GM18511 (cell line): ENCODE results near the gene NOL9.

ENCODE experiments used
- ATAC-seq: cut with Tn5 transposase; IDR thresholded peaks from one replicate; pipeline ENCODE4 v1.9.1; 2021; ENCODE audit warnings: mild to moderate bottlenecking, moderate library complexity; ENCODE audit not compliant: unreplicated experiment

Gene NOL9

DNA sequence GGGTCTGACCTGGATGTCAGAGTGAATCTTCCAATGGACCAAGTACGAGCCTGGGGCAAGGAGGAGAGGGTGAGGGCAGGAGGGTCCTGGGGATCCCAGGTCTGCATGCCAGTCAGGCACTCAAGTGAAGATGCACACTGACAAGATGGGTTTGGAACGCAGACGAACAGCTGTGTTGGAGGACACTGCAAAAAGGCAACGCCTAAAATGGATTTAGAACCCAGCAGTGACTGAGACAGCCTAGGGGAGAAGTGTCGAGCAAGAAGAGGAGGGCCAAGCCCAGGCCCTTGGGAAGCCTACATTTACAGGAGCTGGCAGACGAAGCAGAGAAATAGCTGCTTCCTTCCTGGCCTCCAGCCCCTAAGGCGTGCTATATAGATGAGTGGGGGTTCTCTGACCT, 25.8 kb downstream of the NOL9 start:
- no peak for ATAC-seq

GRCh38 chr1:6526316-6526715, 28.0 kb downstream of the NOL9 start:
- ATAC-seq = no peak

GRCh38 chr1:6523566-6523965, 30.7 kb downstream of the NOL9 start:
- no peak for ATAC-seq

GRCh38 chr1:6521536-6521935, 32.8 kb downstream of the NOL9 start:
- no peak for ATAC-seq

DNA sequence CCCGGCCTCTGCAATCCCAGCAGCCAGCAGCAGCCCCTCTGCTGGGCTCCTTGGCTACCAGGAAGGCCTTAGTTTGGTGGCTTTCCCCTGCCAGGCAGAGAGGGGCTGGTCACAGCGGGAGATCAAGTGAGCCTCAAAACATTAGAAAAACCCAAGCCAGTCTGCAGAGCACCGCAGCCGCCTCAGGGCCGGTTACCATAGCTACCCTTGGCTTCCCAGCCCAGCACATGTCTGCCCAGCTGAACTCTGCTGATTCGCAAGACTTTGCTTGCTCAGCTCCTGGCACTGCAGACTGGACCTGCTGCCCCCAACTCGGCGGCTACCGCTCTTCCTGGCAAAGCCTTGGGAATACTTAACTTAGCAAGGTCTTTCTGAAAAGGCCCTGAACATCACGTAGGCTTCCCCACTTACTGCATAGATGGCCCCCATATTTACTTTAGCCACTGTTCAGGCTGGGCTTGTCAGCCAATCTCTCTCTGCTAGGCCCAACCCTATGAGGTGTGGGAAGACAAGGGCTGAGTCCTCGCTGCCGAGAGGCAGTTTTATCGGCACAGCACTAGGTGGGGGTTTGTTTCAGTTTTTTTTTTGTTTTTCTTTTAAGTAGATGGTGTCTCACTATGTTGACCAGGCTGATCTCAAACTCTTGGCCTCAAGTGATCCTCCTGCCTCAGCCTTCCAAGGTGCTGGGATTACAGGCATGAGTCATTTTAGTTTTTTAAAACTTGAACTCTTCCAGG, 34.2 kb downstream of the NOL9 start:
- ATAC-seq = no peak

DNA sequence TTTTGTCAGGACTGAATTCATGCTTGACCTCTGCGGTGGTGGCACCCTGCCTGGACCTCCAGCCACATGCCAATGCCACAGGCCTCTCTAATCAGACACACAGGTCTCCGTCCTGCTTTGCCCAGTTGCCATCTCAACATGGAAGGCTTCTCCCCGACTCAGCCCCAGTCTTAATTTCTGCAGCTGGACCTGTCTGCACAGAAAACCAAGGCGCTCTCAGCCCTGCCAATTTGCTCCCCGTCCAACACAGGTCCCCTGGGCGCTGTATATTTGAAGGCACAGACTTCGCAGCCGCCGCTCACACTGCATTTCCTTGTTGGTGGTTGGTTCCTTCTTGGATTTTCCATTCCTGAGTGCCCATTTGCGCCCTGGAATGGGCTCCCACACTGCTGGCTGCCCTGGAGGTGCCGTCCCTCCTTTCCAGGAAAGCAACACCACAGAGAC, 34.8 kb downstream of the NOL9 start:
- ATAC-seq = no peak

DNA sequence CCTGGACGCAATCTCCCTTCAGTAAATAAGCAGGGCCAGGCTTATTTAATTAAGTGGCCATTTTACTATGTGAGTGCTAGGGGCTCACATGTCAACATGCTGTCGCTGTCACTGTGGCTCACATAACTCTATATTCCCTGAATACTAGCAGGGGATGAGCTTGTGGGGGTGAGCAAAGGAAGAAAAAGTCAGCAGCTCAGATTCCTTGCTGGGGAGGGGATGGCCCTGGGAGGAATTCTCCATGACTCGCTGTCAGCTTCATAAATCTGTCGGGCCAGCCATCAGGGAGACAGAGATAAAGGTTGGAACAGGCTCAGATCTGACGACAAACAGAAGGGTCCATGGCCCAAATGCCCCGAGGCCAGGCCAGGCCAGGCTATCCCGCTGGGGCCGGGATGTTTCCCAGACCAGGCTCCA, 36.9 kb downstream of the NOL9 start:
- no peak for ATAC-seq

GRCh38 chr1:6515771-6516170, 38.5 kb downstream of the NOL9 start:
- no peak for ATAC-seq

DNA sequence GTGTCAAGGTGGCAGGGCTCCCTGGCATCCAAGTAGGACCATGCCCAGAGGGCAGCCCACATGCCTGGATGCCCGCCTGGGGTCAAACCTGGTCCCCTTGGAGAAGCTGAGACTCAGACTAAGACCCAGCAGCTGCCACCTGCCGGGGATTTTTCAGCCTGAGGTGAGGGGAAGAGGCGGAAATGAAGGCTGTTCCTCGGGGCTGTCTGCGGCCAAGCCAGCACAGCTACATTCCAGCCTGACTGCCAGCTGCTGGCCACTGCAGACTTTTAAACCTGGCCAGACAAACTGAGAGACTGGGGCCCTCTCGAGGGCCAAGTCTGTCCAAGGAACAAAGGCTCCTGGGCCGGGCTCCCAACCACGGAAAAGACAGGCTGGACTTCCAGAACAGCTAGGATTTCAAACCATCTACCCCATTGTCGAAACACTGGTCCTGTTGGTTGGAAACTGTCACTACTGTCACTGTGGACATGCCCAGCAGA, 41.0 kb downstream of the NOL9 start:
- no peak for ATAC-seq

- ATAC-seq = no peak
These were observed 41.4 kb downstream of the NOL9 start for GRCh38 chr1:6512908-6513280.

- no peak for ATAC-seq
These were observed 41.9 kb downstream of the NOL9 start for GRCh38 chr1:6512245-6512907.

DNA sequence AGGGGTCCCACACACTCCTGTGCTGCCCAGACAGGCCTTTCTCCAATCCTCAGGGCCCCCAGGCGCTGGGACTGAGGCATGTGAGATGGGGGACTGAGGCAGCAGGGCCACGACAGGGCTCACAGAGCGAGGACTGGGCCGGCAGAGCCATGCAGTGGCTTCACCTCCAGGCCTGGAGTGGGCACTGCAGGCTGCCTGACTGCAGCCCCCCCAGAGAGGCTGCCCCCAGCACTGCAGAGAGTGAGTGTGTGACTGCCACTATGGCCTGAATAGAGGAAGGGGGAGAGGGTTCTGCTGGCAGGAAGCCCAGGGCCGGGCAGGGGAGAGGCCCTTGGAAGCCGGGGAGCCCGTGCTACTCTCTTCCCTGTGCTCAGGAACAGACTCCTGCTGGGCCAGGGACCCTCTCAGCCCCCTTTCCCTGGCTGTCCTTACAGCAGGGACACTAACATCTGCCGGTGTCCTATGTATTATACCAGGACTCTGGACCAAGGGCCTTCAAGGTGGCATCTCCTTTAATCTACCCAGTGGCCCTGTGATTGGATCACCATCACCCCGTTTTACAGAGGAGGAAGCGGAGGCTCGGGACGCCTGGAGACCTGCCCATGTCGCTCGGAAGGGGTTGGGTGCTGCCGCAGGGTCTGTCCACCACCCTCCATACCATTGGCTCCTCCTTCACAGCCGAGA, 42.6 kb downstream of the NOL9 start:
- no peak for ATAC-seq

DNA sequence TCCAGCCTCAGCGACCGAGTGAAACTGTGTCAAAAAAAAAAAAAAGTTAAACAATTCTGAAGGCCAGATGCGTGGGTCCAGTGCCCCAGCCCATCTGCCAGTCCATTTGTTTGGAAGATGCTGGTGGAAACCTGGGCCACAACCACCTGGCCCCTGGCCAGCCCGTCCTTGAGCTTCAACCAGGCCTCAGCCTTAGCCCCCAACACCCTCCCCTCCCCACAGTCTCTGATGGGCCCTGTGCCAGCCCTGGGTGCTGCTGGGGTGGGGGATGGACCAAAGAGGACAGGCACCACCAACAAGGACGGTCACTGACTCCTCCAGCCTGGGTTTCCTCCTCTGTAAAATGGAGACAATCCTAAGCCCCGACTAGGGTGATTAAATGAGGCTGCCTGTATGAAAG, 43.3 kb downstream of the NOL9 start:
- no peak for ATAC-seq

GRCh38 chr1:6510493-6510892, 43.8 kb downstream of the NOL9 start:
- ATAC-seq = no peak

DNA sequence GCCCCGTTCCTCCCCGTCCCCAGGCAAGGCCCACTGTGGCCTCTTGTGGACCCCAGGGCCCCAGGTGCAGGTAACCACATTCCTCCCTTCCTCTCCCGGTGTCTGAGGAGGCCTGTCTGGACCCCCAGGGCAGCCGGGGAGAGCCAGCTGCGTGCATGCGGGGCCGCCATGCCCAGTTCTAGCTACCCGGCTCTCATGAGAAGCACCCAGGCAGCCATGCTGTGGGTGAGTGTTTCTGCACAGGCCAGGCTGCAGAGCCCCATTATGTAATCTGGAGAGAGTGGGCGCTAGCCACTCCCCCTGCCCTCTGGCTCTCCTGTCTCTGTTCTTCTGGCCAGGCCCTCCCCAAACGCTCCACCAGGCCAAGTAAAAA, 44.4 kb downstream of the NOL9 start:
- ATAC-seq = no peak

DNA sequence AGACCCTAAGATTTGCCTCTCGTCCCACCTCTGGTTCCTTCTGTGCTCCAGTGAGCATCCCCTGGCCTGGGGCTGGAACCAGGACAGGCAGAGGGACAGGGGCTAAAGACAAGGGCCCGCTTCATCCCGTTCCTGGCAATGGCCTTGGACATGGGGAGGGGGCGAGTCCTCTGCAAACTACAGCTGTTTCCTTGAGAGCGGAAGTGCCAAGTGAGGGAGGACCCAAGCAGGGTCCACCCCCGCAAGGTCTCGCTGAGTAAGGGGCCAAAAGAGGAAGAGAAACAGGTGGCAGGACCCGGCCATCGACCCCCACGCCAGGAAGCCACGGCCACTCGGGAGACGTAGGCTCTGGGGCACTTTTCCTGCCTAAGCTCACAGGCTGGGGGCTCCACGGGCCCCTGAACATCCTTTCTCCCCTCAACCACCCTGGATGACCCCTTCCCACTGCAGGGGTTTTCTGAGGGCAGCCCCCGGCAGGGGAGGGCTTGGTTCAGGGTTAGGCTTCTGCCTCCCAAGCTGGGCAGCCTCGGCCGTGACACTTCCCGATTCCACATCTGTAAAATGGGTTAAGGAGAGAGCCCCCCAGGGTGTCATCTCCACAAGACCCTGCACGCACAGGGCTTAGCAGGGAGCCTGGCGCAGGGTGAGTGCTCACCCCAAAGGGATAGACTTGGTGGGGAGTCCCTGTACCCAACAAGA, 44.9 kb downstream of the NOL9 start:
- ATAC-seq = no peak

GRCh38 chr1:6508816-6509189, 45.5 kb downstream of the NOL9 start:
- no peak for ATAC-seq

- ATAC-seq = no peak
These were observed 46.0 kb downstream of the NOL9 start for GRCh38 chr1:6508154-6508815.

DNA sequence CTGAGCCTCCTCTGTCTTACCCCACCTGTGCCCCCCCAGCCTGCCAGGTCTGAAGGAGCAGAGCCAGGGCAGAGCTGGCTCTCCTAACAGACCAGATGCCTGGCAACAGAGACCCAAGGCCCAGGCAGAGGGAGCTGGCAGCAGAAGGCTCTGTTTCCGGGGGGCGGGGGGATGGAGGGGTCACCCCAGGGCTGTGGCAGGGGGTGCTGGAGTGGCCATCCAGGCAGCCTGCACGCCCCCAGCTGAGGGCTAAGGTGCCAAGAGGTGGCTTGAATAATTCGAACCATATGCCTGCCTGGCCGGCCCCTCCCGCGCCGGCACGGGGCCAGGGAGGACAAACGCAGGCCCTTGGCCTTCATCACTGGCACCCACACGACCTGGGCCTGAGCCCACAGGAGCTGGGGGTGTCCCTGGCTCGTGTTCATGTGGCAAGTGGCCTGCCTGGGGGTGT, 46.8 kb downstream of the NOL9 start:
- no peak for ATAC-seq

GRCh38 chr1:6507037-6507428, 47.3 kb downstream of the NOL9 start:
- ATAC-seq = no peak
